ENCODE measurements around the gene MAZ.

The MAZ gene

GRCh38 chr16:29839822-29840221 is 33.5 kb downstream of the MAZ start:
- Histone ChIP-seq H3K9ac (ENCODE audit: low read depth, low read length, poor library complexity, severe bottlenecking) (no peak overlapping the region), H3K4me3 (ENCODE audit: low read length, poor library complexity, severe bottlenecking) (no peak overlapping the region), H3K4me2 (ENCODE audit: low read depth, low read length, poor library complexity, severe bottlenecking) (no peak overlapping the region), H2AFZ (ENCODE audit: low read length) (no peak overlapping the region), H3K4me1 (ENCODE audit: insufficient read depth, low read length, poor library complexity, severe bottlenecking) (no peaks in the 10 kb centered on the region), H3K27me3 (ENCODE audit: insufficient read depth, low read length, poor library complexity, severe bottlenecking) (no peaks in the 10 kb centered on the region), H3K9me3 (ENCODE audit: insufficient read depth, low read depth, low read length) (no peaks in the 10 kb centered on the region), H3K9me2 (replicated peaks; ENCODE audit: low read depth, low read length) (no peaks in the 10 kb centered on the region), H3K79me2 (ENCODE audit: insufficient read depth, low read length) (no peaks in the 10 kb centered on the region), H4K20me1 (ENCODE audit: insufficient read depth, low read length, poor library complexity, severe bottlenecking) (no peaks in the 10 kb centered on the region), H3K36me3 (ENCODE audit: insufficient read depth, low read length) (no peaks in the 10 kb centered on the region), H3F3A (ENCODE audit: low read depth) (no peaks in the 10 kb centered on the region)
- TF ChIP-seq EZH2phosphoT487 (IDR thresholded peaks at IDR 0.05; ENCODE audit: borderline replicate concordance) (no peak), CTCF (conservative IDR thresholded peaks at IDR 0.05; ENCODE audit: low read length) (no peak)

- H3K27me3 ChIP-seq (ENCODE audit: insufficient read depth, low read length, poor library complexity, severe bottlenecking): no peaks in the 10 kb centered on the region
Observed at GRCh38 chr16:29840240-29840639, 33.9 kb downstream of the MAZ start.

GRCh38 chr16:29841631-29842030 is 35.3 kb downstream of the MAZ start:
- Histone ChIP-seq H3K9me3 (ENCODE audit: insufficient read depth, low read depth, low read length) (no peaks in the 10 kb centered on the region), H3K4me1 (ENCODE audit: insufficient read depth, low read length, poor library complexity, severe bottlenecking) (no peaks in the 10 kb centered on the region), H3K36me3 (ENCODE audit: insufficient read depth, low read length) (no peaks in the 10 kb centered on the region)

More at GRCh38 chr16:29840240-29840639, 33.9 kb downstream of the MAZ start:
- Histone ChIP-seq H3K79me2 (ENCODE audit: insufficient read depth, low read length) (no peaks in the 10 kb centered on the region), H3K36me3 (ENCODE audit: insufficient read depth, low read length) (no peaks in the 10 kb centered on the region), H2AFZ (ENCODE audit: low read length) (no peak overlapping the region), H3K9ac (ENCODE audit: low read depth, low read length, poor library complexity, severe bottlenecking) (no peak overlapping the region), H4K20me1 (ENCODE audit: insufficient read depth, low read length, poor library complexity, severe bottlenecking) (no peaks in the 10 kb centered on the region), H3K4me1 (ENCODE audit: insufficient read depth, low read length, poor library complexity, severe bottlenecking) (no peaks in the 10 kb centered on the region), H3K9me2 (replicated peaks; ENCODE audit: low read depth, low read length) (no peaks in the 10 kb centered on the region), H3K4me3 (ENCODE audit: low read length, poor library complexity, severe bottlenecking) (no peak overlapping the region), H3F3A (ENCODE audit: low read depth) (no peaks in the 10 kb centered on the region), H3K9me3 (ENCODE audit: insufficient read depth, low read depth, low read length) (no peaks in the 10 kb centered on the region), H3K4me2 (ENCODE audit: low read depth, low read length, poor library complexity, severe bottlenecking) (no peak overlapping the region)
- TF ChIP-seq CTCF (conservative IDR thresholded peaks at IDR 0.05; ENCODE audit: low read length) (no peak), EZH2phosphoT487 (IDR thresholded peaks at IDR 0.05; ENCODE audit: borderline replicate concordance) (no peak)

More at GRCh38 chr16:29841631-29842030, 35.3 kb downstream of the MAZ start:
- no peak overlapping the region for H2AFZ ChIP-seq (ENCODE audit: low read length)
- H3K4me2 ChIP-seq (ENCODE audit: low read depth, low read length, poor library complexity, severe bottlenecking): no peak overlapping the region
- no peaks in the 10 kb centered on the region for H3K79me2 ChIP-seq (ENCODE audit: insufficient read depth, low read length)
- H3K27me3 ChIP-seq (ENCODE audit: insufficient read depth, low read length, poor library complexity, severe bottlenecking): no peaks in the 10 kb centered on the region
- H3K9ac ChIP-seq (ENCODE audit: low read depth, low read length, poor library complexity, severe bottlenecking): no peak overlapping the region
- TF ChIP-seq EZH2phosphoT487 (IDR thresholded peaks at IDR 0.05; ENCODE audit: borderline replicate concordance) (no peak), CTCF (conservative IDR thresholded peaks at IDR 0.05; ENCODE audit: low read length) (no peak)
- H3K4me3 ChIP-seq (ENCODE audit: low read length, poor library complexity, severe bottlenecking): no peak overlapping the region
- H4K20me1 ChIP-seq (ENCODE audit: insufficient read depth, low read length, poor library complexity, severe bottlenecking): no peaks in the 10 kb centered on the region
- H3K9me2 ChIP-seq (replicated peaks; ENCODE audit: low read depth, low read length): no peaks in the 10 kb centered on the region
- no peaks in the 10 kb centered on the region for H3F3A ChIP-seq (ENCODE audit: low read depth)

All from Loucy (cell line).